Activated CD4-positive, alpha-beta T cell treated with anti-CD3 and anti-CD28 coated beads, Interleukin-2, amount 50 U/mL, for 1 hour (primary cell): Measurements from ENCODE around the gene PARP9.
A peak's percentile ranks its signal among the peaks of the same experiment; 100 is the strongest.
"Not testable (repeated sequence)": the region's sequence is repeated elsewhere in the genome, so short reads cannot be mapped to it uniquely, and the experiment has no call there.

Source experiments
- DNase-seq: peaks from one replicate; pipeline ENCODE4 v3.0.0-alpha.2; 2020

The PARP9 gene

DNA sequence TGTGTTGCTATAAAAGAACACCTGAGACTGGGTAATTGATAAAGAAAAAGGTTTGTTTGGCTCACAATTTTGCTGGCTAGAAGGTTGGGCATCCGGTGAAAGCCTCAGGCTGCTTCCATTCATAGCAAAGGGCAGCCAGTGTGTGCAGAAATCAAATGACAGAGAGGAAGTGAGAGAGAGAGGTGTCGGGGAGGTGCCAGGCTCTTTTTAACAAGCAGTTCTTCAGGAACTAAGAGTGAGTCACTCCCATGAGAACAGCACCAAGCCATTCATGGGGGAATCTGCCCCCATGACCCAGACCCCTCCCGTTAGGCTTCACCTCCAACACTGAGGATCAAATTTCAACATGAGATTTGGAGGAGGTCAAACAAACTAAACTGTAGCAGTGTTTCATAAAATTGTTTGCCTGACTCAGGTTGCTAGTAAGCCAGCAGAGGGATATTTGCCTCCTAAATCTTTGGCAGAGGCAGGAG lies 8.9 kb upstream of the PARP9 start:
- no peak for DNase-seq

DNA sequence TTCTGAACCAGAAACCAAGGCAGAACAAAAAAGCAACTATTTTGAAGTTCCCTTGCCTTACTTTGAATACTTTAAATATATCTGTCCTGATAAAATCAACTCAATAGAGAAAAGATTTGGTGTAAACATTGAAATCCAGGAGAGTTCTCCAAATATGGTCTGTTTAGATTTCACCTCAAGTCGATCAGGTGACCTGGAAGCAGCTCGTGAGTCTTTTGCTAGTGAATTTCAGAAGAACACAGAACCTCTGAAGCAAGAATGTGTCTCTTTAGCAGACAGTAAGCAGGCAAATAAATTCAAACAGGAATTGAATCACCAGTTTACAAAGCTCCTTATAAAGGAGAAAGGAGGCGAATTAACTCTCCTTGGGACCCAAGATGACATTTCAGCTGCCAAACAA lies 4.7 kb upstream of the PARP9 start:
- DNase-seq = no peak

DNA sequence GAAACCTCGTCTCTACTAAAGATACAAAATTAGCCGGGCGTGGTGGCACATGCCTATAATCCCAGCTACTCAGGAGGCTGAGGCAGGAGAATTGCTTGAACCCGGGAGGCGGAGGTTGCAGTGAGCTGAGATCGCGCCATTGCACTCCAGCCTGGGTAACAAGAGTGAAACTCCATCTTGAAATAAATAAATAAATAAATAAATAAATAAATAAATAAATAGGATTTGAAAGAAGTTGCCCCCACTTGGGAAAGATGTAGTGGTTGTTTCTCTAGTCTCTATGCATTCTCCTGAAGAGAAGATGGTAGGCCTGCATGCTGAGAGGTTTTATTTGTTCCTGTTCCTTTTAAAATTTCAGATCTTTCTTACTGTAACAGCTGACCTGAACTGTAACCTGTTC lies 4.0 kb upstream of the PARP9 start:
- DNase-seq = not testable (repeated sequence)

DNA sequence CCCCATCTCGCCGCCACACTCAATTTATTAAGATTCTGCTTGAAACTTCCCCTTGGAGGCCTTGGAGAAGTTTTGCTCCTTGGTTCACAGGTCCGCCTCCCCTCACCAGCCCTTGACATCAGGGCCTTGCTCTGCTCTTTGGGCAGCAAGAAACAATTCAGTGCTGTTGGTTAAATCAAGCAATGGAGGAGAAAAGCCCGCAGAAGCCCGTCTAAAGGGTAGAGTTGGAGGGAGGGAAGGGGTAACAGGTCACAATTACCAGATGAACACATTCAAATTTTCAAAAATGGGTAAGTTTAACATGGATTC lies 429 bp downstream of the PARP9 start:
- DNase-seq = no peak

DNA sequence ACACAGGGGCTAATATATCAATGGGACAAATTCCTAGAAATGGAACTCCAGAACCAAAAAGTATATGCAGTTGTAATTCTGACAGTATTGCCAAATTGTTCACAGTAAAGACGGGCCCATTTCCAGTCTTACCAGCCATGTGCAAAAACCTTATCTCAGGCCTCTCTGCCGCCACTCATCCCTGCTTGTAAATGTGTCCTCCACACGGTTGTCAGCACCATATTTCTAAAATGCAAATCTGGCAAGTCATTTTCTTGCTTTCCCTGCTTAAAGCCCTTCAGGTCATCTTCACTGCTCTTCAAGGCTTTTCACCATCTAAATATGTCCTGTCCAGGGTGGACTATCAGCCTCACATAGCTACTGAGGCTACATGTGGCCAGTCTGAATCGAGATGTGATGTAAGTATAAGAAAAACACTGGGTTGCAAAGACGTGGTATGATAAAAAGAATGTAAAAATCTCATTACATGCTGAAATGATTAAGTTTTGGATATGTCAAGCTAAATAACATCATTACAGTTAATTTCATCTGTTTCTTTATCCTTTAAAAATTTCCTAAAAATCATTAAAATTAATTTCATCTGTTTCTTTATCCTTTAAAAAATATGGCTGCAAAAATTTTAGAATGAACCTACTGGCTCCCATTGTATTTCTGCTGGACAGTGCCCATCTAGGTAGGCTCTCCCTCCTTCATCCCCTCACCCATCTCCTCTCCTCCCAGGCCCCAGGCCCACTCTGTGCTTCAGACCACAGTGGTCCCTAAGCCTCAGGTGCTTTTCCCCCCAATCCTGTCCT lies 980 bp downstream of the PARP9 start:
- DNase-seq = no peak

DNA sequence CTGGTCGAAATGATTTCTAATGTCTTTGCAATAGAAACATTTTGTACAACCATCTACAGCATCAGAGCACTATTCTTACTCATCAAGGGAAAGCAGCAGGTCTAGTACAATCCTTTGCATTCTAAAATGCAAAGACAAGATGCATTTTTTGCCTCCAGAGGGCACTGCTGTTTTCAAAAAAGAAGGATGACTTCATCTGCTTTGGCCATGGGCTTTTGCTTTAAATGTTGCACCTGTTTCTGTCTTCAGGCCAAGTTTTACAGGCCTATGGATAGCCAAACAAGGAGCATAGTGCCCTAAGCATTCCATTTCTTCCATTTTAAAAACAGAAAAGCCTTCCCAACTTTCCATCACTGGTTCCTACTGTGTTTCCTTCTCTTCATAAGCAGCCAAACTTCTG lies 3.4 kb downstream of the PARP9 start:
- DNase-seq = peak; percentile 53

DNA sequence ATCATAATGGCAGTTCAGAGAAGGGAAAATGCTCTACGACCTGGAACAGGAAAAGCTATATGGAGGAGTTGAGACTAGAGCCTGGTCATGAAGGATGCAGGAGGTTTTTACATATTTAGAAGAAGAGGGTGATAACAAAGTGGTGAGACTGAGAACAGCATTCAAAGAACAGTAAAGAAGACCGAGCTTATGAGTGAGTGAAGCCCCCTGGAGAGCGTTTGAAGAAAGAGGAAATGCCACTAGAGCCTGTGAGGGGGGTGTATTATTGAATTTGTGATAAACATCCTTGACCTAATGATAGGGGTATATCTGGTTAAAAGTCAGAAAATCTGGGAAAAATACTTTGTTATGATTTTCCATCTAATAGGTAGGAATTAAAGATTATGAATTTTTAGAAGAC lies 4.2 kb downstream of the PARP9 start:
- no peak for DNase-seq

DNA sequence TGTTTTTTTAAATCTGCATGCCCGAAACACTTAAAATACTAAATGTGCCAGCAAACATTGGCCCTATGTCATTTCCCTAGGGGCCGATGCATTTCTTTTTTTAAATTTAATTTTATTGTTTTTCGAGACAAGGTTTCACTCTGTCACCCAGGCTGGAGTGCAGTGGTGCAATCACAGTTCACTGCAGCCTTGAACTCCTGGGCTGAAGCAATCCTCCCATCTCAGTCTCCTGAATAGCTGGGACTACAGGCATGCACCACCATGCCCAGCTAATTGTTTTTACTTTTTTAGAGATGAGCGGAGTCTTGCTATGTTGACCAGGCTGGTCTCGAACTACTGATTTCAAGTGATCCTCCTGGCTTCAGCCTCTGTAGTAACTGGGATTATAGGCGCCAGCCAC lies 5.5 kb downstream of the PARP9 start:
- no peak for DNase-seq

DNA sequence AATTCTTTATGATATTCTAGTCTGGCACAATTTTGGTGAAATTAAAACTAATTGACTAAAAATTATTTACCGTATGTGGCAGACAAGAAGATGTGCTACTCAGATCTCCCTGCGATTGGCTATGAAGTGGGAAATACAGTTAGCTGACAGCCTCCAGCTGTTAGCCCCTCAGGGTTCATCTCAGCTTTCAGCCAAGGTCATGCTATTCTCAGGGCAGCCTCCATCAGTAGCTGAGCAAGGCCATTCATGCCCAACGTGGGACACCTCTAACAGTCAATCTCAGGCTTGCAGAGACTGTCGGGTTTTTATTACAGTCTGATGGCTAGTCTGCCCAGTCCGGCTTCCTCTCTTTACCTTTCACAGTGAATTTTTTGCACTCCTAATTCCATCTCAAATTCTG lies 6.7 kb downstream of the PARP9 start:
- DNase-seq = no peak

DNA sequence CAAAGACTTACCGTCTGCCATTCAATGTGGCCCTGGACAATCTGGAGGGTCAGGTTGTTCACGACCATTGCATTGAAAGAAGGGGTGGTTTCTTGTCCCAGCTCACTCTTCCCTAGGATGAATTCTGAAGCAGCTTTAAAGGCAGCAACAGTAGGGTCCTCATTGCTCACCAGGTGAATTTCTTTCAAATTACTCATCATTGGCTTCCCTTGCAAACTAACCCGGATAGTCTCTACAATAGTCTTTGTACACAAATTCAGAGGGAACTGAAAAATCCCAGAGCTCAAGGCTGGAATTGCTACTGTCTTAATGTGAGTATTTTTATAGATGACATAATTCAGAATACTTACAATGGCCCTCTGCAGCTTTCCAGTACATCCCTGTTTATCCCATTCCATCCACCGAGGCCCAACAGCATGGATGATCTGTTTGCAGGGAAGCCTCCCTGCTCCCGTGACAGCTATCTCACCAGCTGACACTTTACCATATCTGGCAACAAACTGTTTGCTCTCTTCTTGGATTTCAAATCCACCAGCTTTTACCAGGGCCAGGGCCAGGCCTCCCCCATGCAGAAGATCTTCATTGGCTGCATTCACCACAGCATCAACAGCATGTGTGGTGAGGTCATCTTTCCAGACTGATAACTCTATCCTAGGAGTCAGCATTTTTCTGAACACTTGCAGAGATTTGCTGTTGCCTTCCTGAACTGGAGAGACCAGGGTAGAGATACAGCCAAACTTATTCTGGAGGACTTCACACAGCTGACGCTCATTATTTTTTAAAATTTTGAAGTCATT lies 8.6 kb downstream of the PARP9 start:
- DNase-seq = no peak

DNA sequence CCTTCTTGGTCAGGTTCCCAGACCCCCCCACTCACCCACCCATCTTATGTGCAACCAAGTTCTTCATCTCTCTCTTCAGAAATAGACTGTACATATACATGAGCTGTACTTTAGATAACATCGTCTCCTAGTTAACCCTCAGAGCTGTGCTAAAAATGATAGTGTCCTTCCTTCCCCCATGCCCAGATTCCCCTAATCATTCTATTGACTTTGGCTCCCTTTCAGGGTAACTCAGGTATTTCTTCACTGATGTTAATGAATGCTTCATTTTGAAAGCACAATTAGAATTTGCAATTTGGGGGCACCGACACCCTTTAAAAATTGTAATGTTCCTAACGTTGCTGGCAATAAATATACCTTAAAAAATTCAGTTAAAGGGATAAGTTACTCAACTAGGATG lies 10.9 kb downstream of the PARP9 start:
- no peak for DNase-seq

DNA sequence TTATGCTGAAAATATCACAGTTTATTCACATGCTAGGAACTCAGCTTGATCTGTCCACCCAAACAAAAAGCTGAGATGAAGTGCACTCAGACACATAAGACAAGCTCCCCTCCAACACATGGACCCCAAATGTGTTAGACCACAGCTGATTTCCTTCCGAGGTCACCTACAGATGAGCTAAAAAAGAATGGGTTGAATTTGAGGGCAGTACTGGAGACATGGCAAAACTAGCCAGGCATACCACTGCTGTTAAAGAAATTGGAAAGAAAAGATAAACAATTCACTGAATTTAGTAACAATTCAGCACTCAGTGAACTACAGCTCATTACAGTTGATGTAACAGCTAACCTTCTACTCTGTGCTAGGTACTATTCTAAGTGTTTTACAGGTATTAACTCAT lies 15.5 kb downstream of the PARP9 start:
- no peak for DNase-seq

DNA sequence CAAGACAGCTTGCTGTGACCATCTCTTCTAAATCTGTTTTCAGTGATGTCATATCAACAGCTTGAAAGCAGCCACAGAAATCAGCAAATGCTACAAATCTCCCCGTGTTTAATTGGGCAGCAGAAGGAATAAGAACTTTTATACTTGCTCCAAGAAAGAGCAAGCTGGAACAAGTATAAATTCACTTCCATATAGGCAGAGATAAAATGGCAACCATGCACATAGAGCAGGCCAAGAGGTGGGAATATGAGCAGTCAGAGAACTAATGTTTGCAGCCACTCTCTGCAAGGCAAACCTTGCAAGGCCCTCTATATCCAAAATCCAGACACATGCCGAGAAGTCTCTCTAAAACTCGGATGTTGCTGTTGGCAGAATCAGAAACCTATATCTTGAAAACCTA lies 16.0 kb downstream of the PARP9 start:
- no peak for DNase-seq

DNA sequence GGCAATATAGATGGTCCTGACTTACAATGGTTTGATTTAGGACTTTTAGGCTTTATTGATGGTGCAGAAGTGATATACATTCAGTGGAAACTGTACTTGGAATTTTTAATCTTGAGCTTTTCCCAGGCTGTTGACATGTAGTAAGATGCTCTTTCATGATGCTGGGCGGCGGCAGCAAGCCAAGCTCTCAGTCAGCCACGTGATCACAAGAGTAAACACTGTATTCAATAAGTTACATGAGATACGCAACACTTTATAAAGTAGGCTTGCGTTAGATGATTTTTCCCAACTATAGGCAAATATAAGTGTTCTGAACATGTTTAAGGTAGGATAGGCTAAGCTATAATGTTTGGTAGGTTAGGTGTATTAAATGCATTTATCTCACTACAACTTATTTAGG lies 17.9 kb downstream of the PARP9 start:
- DNase-seq = no peak

DNA sequence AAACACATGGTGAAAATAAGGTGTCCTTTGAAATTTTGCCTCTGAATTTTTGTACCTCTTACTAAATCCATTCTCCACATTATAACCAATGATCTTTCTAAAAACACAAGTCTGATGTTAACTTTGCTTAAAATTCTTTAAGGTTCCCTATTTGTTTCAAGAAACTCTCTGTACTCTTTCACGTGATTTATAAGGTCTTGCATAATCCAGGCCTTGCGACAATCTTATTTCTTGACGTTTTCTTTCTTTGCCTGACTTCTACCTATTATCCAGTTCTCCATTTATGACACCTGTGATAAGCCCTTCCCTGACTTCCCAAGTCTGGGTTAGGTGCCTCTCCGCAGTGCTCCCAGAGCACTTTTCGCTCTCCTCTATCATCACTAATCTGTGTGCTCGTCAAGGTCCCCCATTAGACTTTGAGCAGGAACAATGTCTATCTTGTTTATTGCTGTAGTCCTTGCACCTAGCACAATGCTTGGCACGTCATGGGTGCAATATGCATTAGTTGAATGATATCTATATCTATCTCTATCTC lies 25.1 kb downstream of the PARP9 start:
- DNase-seq = no peak

DNA sequence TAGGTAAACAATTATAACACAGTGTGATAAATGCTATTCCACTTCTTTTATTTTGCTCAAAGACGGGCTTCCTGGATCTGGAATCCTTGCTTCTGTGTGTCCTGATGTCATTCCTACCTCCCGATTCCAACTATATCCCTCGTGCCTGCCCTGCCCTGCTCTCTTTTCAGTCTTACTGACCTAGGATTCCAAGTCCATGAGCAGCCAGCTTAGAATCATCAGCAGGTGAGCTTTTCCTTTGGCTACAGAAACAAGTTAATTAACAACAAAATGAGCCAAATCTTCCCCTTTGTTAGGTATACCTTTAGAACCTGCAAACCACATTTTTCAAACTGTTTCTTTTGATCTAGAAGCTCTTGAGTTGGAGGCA lies 27.5 kb downstream of the PARP9 start:
- DNase-seq = no peak

DNA sequence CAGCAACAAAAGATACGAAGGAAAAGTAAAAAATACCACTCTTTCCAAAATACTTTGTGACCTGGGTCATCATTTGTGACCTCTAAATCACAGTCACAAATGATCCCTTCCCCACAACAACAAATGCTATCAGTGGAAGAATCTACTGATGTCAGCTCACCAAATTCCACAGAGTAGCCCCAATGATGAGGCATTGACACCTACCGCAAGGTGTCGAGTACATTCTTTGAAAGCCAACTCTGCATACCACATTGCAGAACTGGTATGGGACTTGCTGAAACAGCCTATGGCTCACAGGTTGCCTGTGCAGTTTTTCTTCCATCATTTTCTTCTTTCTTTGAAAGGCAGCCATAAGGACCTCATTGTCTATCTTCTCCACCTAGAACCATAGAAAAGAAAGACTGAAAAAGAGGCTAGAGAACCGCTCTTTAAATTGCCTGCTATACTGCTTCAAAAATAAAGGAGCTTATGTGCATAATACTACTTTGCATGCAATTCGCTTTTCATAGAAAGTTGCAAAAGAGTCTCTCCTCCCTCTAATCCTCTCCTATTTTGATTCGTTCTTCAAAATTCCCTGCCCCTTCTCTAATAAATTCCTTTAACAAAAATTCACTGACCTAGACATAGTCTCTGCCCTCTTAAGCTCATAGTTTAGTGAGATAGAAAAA lies 28.0 kb downstream of the PARP9 start:
- no peak for DNase-seq

DNA sequence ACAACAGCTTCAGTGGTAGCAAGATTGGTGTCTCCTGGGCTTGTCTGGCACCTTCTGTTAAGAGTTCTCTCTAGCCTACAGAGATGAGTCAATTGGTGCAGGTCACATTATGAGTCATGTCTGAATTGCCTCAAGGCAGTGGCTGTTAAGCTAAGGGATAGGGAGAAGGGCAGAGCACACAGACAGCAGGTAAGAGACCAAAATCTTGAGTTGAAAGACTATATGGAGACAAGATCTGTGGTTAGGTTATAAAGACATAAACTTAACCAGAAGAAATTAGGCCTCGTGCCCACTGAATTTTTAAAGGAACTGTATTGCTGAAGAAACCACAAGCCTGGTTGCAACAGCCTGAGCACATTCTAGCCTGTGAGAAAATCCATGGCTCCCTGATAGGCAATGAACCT lies 30.2 kb downstream of the PARP9 start:
- no peak for DNase-seq

DNA sequence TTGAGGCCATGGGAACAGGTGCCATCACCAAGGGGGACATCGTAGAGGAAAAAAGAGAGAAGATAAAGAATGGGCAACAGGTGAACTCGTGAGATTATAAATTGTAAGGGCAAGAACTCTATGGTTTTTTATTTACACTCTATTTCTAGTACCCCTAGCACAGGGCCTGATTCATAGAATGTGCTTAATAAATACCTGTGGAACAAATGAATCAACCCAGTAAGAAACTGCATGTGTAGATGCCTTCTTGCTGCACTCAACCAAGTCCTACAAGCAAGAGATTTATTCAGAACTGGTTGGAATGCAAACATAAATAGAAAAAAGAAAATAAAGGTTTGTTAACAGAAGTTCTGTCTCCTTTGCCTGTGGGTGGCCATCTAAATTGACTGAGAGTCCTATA lies 30.6 kb downstream of the PARP9 start:
- no peak for DNase-seq

DNA sequence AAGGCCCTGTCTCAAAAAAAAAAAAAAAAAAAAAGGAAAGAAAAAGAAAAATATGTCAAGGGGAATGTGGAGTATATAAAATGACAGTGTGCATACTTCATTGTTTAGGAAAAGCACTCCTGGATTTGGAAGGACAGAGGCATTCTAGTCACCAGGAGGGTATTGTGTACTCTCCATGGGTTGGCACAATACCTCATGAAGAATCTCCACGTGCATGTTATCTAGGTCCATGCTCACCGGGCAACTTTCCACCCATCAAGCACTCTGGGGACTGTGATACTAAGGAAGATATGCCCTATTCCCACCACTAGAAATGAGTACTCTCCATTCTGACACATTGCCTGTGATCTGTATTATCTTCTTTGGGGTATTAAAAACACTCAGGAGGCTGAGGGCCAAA lies 33.9 kb downstream of the PARP9 start:
- DNase-seq = no peak

DNA sequence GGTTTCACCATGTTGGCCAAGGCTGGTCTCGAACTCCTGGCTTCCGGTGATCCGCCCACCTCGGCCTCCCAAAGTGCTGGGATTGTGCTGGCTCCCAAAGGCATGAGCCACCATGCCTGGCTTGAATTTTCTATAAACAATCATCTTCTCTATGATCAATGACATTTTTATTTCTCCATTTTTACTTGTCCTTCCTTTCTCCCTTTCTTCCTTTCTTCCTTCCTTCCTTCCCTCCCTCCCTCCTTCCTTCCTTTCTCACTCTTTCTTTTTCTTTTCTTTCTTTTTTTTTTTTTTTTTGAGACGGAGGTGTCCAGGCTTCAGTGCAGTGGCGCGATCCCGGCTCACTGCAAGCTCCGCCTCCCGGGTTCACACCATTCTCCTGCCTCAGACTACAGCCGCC lies 40.8 kb downstream of the PARP9 start:
- DNase-seq = no peak

DNA sequence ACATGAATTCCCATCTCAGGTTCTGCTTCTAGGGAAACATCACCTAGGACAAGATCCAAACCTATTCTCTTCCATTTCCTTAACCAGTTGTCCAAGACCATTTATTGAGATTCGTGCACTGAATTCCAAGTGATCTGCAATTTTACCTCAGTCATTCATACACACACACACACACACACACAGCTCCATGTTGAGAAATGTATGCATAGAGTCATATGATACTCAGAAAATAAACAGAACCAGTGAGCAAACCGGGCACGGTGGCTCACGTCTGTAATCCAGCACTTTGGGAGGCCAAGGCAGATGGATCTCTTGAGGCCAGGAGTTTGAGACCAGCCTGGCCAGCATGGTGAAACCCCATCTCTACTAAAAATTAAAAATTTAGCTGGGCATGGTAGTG lies 43.2 kb downstream of the PARP9 start:
- no peak for DNase-seq

DNA sequence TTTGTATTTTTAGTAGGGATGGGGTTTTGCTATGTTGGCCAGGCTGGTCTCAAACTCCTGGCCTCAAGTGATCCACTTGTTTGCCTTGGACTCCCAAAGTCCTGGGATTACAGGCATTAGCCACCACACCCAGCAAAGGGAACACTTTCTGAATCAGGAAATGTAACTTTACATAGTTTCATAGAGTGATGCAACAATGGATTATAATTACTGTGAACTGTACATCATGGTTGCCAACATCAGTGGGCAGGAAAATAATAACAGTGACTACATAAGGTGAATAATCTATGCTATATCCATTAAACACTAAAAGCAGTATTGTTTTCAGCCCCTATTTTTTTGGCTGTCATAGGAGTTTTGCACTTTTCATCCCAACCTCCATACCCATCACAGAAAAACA lies 44.4 kb downstream of the PARP9 start:
- no peak for DNase-seq

DNA sequence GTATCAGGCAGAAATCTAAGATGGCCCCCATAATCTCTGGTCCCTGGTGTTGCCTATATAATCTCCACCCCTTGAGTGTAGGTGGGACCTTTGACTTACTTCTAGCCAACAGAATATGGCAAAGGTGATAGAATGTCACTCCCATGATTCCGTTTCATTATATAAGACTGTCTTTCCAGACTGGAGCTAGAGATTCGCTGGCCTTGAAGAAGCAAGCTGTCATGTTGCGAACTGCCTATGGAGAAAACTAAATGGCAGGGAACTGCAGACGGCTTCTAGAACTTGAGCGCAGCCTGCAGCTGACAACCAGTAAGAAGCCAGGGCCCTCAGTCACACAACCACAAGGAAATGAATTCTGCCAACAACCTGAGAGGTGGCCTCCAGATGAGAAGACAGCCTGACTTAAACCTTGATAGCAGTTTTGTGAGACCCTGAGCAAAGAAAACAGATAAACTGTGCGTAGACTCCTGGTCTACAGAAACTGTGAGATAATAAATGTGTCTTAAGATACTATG lies 47.2 kb downstream of the PARP9 start:
- no peak for DNase-seq
